H9 (cell line): ENCODE measurements around the gene PALM2AKAP2. TPM values are rescaled to one million over a fixed set of nuclear protein-coding genes. Genes with fewer than 3 reads are reported as not detected.

Experiments used
- DNase-seq: peaks from one replicate; pipeline ENCODE4 v3.0.0-alpha.2; 2017
- H2AFZ ChIP-seq: one replicate; pipeline ENCODE4 v1.6.1; 2013; ENCODE audit warnings: mild to moderate bottlenecking, low read length, control low read depth, moderate library complexity
- H2AK5ac ChIP-seq: 2 replicates; pipeline ENCODE4 v1.6.1; 2013; ENCODE audit warnings: low read length, control low read depth, mixed read lengths; ENCODE audit not compliant: insufficient read length
- H2BK120ac ChIP-seq: one replicate; pipeline ENCODE4 v1.6.1; 2013; ENCODE audit warnings: low read depth, mild to moderate bottlenecking, low read length, control low read depth, inconsistent platforms; ENCODE audit not compliant: poor library complexity, severe bottlenecking
- H2BK12ac ChIP-seq: 2 replicates; pipeline ENCODE4 v1.6.1; 2013; ENCODE audit warnings: low read length, control low read depth, mixed read lengths, low read depth; ENCODE audit not compliant: insufficient read length
- H2BK15ac ChIP-seq: 2 replicates; pipeline ENCODE4 v1.6.1; 2013; ENCODE audit warnings: low read depth, low read length, control low read depth
- H2BK20ac ChIP-seq: one replicate; pipeline ENCODE4 v1.6.1; 2013; ENCODE audit warnings: low read depth, mild to moderate bottlenecking, low read length, control low read depth, inconsistent platforms; ENCODE audit not compliant: poor library complexity, severe bottlenecking
- H2BK5ac ChIP-seq: 2 replicates; pipeline ENCODE4 v1.6.1; 2013; ENCODE audit warnings: low read length, control low read depth, mixed read lengths; ENCODE audit not compliant: insufficient read length
- H3K14ac ChIP-seq: 2 replicates; pipeline ENCODE4 v1.6.1; 2013; ENCODE audit warnings: low read length, control low read depth; ENCODE audit not compliant: insufficient read depth
- H3K18ac ChIP-seq: 2 replicates; pipeline ENCODE4 v1.6.1; 2013; ENCODE audit warnings: low read depth, mild to moderate bottlenecking, mixed read lengths, low read length, control low read depth; ENCODE audit not compliant: insufficient read length
- H3K23ac ChIP-seq: 2 replicates; pipeline ENCODE4 v1.6.1; 2013; ENCODE audit warnings: low read length, control low read depth, mixed read lengths, low read depth; ENCODE audit not compliant: insufficient read length
- H3K23me2 ChIP-seq: 2 replicates; pipeline ENCODE4 v1.6.1; 2013; ENCODE audit warnings: low read depth, mild to moderate bottlenecking, mixed read lengths, low read length, control low read depth; ENCODE audit not compliant: insufficient read length, poor library complexity, severe bottlenecking
- H3K27ac ChIP-seq: 2 replicates; pipeline ENCODE4 v1.5.1; 2013; ENCODE audit warnings: low read length, control low read depth, mixed read lengths, low read depth; ENCODE audit not compliant: insufficient read length
- H3K27me3 ChIP-seq: 2 replicates; pipeline ENCODE4 v1.6.1; 2013; ENCODE audit warnings: low read length, control low read depth, inconsistent platforms; ENCODE audit not compliant: insufficient read depth
- H3K4ac ChIP-seq: 2 replicates; pipeline ENCODE4 v1.6.1; 2013; ENCODE audit warnings: low read depth, mild to moderate bottlenecking, control low read depth, inconsistent platforms, low read length, moderate library complexity
- H3K4me1 ChIP-seq: 2 replicates; pipeline ENCODE4 v1.6.1; 2013; ENCODE audit warnings: low read length, control low read depth, inconsistent platforms; ENCODE audit not compliant: insufficient read depth
- H3K4me2 ChIP-seq: 2 replicates; pipeline ENCODE4 v1.6.1; 2013; ENCODE audit warnings: low read length, control low read depth, mixed read lengths; ENCODE audit not compliant: insufficient read length, insufficient read depth
- H3K56ac ChIP-seq: 2 replicates; pipeline ENCODE4 v1.6.1; 2013; ENCODE audit warnings: low read depth, mild to moderate bottlenecking, mixed read lengths, low read length, control low read depth; ENCODE audit not compliant: insufficient read length
- H3K79me1 ChIP-seq: 2 replicates; pipeline ENCODE4 v1.6.1; 2013; ENCODE audit warnings: low read depth, mild to moderate bottlenecking, moderate library complexity, low read length, control low read depth, inconsistent platforms; ENCODE audit not compliant: insufficient read depth, poor library complexity, severe bottlenecking
- H3K79me2 ChIP-seq: 2 replicates; pipeline ENCODE4 v1.6.1; 2013; ENCODE audit warnings: low read length, control low read depth, inconsistent platforms; ENCODE audit not compliant: insufficient read depth
- H3K9ac ChIP-seq: 2 replicates; pipeline ENCODE4 v1.6.1; 2013; ENCODE audit warnings: low read length, control low read depth, mixed read lengths; ENCODE audit not compliant: insufficient read length; ENCODE audit errors: extremely low read depth
- H3K9me3 ChIP-seq: one replicate; pipeline ENCODE4 v1.6.1; 2013; ENCODE audit warnings: low read depth, low read length, inconsistent platforms; ENCODE audit not compliant: control insufficient read depth
- H3T11ph ChIP-seq: one replicate; pipeline ENCODE4 v1.6.1; 2013; ENCODE audit warnings: mild to moderate bottlenecking, low read length, control low read depth, inconsistent platforms
- H4K20me1 ChIP-seq: one replicate; pipeline ENCODE4 v1.6.1; 2013; ENCODE audit not compliant: control insufficient read depth, insufficient read length, insufficient read depth
- H4K5ac ChIP-seq: 2 replicates; pipeline ENCODE4 v1.6.1; 2013; ENCODE audit warnings: low read depth, mild to moderate bottlenecking, mixed read lengths, low read length, control low read depth; ENCODE audit not compliant: insufficient read length
- H4K8ac ChIP-seq: replicated peaks from 2 replicates; pipeline ENCODE4 v1.6.1; 2013; ENCODE audit warnings: low read length, control low read depth, mixed read lengths, low read depth; ENCODE audit not compliant: insufficient read length
- H4K91ac ChIP-seq: 2 replicates; pipeline ENCODE4 v1.6.1; 2013; ENCODE audit warnings: low read depth, mild to moderate bottlenecking, moderate library complexity, mixed read lengths, low read length, control low read depth; ENCODE audit not compliant: insufficient read length
- H3K27ac Mint-ChIP-seq, 3 experiments: 2 replicates in 2 of 3; 3 replicates in 1 of 3; pipeline ENCODE4 v1.8.0; 2020 to 2021; ENCODE audit warnings: mixed read lengths in 3 of 3, mild to moderate bottlenecking in 1 of 3, moderate library complexity in 1 of 3
- H3K27me3 Mint-ChIP-seq: 2 replicates; pipeline ENCODE4 v1.8.0; 2021; ENCODE audit warnings: low read depth, mild to moderate bottlenecking, moderate library complexity, mixed read lengths
- H3K36me3 Mint-ChIP-seq, 3 experiments: 2 replicates in 2 of 3; 3 replicates in 1 of 3; pipeline ENCODE4 v1.8.0; 2020 to 2021; ENCODE audit warnings: low read depth in 3 of 3, mixed read lengths in 3 of 3; ENCODE audit not compliant: insufficient read depth in 1 of 3
- H3K4me1 Mint-ChIP-seq, 2 experiments: 2 replicates each; pipeline ENCODE4 v1.8.0; 2020; ENCODE audit warnings: mixed read lengths in 2 of 2
- H3K4me3 Mint-ChIP-seq, 2 experiments: 2 replicates in 1 of 2; 3 replicates in 1 of 2; pipeline ENCODE4 v1.8.0; 2020 to 2021; ENCODE audit warnings: mild to moderate bottlenecking in 2 of 2, mixed read lengths in 2 of 2, moderate library complexity in 1 of 2
- H3K9me3 Mint-ChIP-seq, 2 experiments: 2 replicates in 1 of 2; 3 replicates in 1 of 2; pipeline ENCODE4 v1.8.0; 2020; ENCODE audit warnings: mild to moderate bottlenecking in 2 of 2, mixed read lengths in 2 of 2, moderate library complexity in 1 of 2
- WGBS: extraction: QIAGEN DNeasy Blood & Tissue Kit; methylation state at CpG from one replicate; pipeline ENCODE4 v1.1.7; 2013; ENCODE audit warnings: missing lambda C conversion rate, low lambda C conversion rate, mixed read lengths; ENCODE audit not compliant: insufficient read length; ENCODE audit errors: extremely low coverage; 5-methylcytosine and 5-hydroxymethylcytosine counted together
- total RNA-seq: library from RNA; stranded (reverse); gene quantifications from 2 replicates; pipeline ENCODE4 v1.2.1, GENCODE V29; 2021
- TF ChIP-seq, protein P1 (sequence below): fragments of 200-600 bp; sonication (generic); conservative IDR thresholded peaks from 3 replicates; pipeline ENCODE4 v1.8.0; 2021; ENCODE audit warnings: antibody characterized with exemption, mild to moderate bottlenecking

PALM2AKAP2 gene
- total RNA-seq, 1 experiment from 2014 or later, result 3.6 TPM

- H3K4me3 Mint-ChIP-seq, result no peak overlapping the region
- TF ChIP-seq, protein P1, sequence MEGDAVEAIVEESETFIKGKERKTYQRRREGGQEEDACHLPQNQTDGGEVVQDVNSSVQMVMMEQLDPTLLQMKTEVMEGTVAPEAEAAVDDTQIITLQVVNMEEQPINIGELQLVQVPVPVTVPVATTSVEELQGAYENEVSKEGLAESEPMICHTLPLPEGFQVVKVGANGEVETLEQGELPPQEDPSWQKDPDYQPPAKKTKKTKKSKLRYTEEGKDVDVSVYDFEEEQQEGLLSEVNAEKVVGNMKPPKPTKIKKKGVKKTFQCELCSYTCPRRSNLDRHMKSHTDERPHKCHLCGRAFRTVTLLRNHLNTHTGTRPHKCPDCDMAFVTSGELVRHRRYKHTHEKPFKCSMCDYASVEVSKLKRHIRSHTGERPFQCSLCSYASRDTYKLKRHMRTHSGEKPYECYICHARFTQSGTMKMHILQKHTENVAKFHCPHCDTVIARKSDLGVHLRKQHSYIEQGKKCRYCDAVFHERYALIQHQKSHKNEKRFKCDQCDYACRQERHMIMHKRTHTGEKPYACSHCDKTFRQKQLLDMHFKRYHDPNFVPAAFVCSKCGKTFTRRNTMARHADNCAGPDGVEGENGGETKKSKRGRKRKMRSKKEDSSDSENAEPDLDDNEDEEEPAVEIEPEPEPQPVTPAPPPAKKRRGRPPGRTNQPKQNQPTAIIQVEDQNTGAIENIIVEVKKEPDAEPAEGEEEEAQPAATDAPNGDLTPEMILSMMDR, result no peak
These were observed 1.7 kb downstream of the PALM2AKAP2 start for GRCh38 chr9:109781541-109782197.

More at GRCh38 chr9:109781541-109782197, 1.7 kb downstream of the PALM2AKAP2 start:
- Histone ChIP-seq H3K14ac (no peak overlapping the region), H3K9ac (no peak overlapping the region), H2BK12ac (no peak overlapping the region), H2AFZ (no peak overlapping the region), H3K23ac (no peak overlapping the region), H3K9me3 (no peaks in the 10 kb centered on the region), H3T11ph (no peak overlapping the region), H2BK15ac (no peak overlapping the region), H3K79me1 (no peaks in the 10 kb centered on the region), H3K4ac (no peak overlapping the region), H3K27me3 (no peaks in the 10 kb centered on the region; the same call in 1 of the 2 replicates), H3K4me2 (no peak overlapping the region), H3K79me2 (peaks cover 5% of the 10 kb centered on the region; the same call in 1 of the 2 replicates), H4K20me1 (no peaks in the 10 kb centered on the region), H3K27ac (no peak overlapping the region), H4K91ac (no peak overlapping the region), H4K5ac (no peak overlapping the region), H3K18ac (no peak overlapping the region), H2BK120ac (no peak overlapping the region), H2AK5ac (no peak overlapping the region), H3K56ac (no peak overlapping the region), H2BK5ac (no peak overlapping the region), H4K8ac (no peak overlapping the region), H2BK20ac (no peak overlapping the region), H3K4me1 (0 out of 2 replicates have a peak, but pooled peaks cover 2% of the 10 kb centered on the region), H3K23me2 (peaks cover 6% of the 10 kb centered on the region)
- H3K27ac Mint-ChIP-seq, result no peak overlapping the region
- peaks cover 4 to 13% of the 10 kb centered on the region in 2 experiments for H3K4me1 Mint-ChIP-seq
- no peaks in the 10 kb centered on the region for H3K36me3 Mint-ChIP-seq
- H3K27me3 Mint-ChIP-seq, result peaks cover 40% of the 10 kb centered on the region
- no peak for DNase-seq
- H3K9me3 Mint-ChIP-seq, result no peaks in the 10 kb centered on the region
- WGBS, result no CpG with 5 or more reads among the region's 4 CpGs
